Activated CD4-positive, CD25-positive, alpha-beta regulatory T cell treated with anti-CD3 and anti-CD28 coated beads, Interleukin-2, amount 50 U/mL, for 16 hours (primary cell): ENCODE data around the gene PCIF1.
"Not testable (repeated sequence)": the region's sequence is repeated elsewhere in the genome, so short reads cannot be mapped to it uniquely, and the experiment has no call there.

Experiments
- DNase-seq: peaks from one replicate; pipeline ENCODE4 v3.0.0-alpha.2; 2020; ENCODE audit warnings: low read depth, low spot score

Gene PCIF1

GRCh38 chr20:45947110-45947866 is 12.8 kb downstream of the PCIF1 start:
- DNase-seq: no peak

GRCh38 chr20:45948261-45948733 is 13.8 kb downstream of the PCIF1 start:
- no peak for DNase-seq

- DNase-seq: no peak
Measured at GRCh38 chr20:45948742-45949541, 14.5 kb downstream of the PCIF1 start.

DNA sequence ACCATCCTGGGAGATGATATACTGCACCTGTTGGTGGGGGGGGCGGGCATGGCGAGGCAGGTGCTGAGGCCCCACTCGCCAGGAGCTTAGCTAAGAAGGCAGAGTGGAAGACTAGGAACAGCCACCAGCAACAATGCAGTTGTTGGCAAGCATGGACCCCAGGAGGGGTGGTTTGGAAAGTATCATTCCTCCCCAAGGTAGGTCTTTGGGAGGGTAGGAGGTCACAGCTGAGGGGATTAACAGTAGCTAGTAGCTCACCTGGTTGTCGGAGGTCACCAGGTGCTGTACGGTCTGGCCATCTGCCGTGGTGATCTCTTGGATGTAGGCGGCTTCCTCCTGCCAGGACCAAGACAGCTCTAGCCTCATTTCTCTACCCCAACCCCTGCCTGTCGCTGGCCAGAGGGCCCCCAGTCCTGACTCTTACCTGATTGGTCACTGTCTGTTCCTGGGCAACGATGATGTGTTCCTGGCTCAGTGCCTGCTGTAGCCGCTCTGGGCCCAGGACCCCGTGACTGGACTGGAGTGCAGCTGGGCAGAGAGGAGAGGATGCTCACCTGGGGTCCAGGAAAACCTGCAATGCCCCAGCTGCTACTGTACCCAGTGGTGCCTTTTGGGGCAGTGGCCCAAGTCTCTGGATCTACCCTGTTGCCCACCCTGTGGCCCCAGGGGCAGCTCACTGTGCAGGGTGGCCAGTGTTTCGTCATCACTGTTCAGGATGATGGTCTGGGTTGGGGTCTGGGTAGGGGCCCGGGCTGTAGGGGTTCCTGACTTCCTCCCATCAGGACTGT is 15.3 kb downstream of the PCIF1 start:
- DNase-seq: no peak

GRCh38 chr20:45950330-45950646 is 15.8 kb downstream of the PCIF1 start:
- no peak for DNase-seq

DNA sequence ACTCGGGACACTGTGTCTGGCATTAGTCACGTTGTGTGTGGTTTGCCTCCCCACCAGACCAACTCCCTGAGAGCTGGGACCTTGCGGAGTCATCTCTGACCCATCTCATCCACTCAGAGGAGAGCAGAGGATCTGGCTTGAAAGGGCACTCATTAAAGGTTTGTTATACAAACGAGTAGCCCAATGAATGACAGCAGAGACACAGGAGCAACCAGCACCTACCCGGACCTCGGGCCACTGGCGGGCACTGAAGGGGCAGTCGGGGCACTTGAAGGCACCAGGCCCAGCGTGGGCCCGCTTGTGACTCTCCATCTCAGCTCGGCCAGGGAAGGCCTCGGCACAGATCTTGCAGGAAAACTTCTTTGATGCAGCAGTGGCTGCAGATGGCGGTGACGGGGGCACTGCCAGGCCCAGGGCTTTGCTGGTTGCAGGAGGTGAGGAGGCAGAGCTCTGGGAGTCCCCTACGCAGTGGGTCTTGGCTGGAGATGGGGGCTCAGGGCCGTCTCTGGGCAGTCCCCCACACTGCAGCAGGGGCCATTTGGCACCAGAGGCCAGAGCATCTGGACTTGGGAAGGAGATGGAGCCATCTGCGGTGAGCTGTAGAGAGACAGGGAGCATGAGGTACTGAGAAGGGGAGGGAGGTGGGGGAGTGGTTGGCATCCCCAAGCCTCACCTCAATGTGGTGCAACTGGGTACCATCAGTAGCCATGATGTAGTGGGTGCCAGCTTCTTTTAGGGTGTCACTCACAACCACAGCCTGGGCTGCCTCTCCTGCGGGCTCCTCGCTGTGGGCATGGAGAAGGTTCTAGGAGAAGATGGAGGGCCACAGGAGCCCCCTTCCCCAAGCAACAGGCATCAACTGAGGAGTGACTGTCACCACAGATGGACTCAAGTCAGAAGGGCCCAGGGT is 17.7 kb downstream of the PCIF1 start:
- no peak for DNase-seq

DNA sequence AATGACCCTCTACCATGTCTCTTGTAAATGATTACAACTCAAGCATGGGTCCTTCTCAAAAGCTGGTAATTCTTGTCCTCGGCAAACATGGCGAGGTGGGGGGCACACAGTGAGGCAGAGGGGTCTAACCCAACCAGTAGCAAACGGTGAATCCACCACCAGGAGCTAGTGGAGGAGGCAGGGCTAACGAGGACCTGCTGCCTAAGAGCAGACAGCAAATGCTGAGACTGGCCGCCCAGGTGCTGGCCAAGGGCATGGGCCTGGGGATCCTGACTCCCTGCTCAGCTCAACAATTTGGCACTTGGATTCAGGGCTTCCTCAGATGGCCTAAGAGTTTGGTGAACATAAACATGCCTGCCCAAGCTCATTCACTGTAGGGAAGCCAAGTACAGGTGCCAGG is 18.4 kb downstream of the PCIF1 start:
- DNase-seq: no peak

DNA sequence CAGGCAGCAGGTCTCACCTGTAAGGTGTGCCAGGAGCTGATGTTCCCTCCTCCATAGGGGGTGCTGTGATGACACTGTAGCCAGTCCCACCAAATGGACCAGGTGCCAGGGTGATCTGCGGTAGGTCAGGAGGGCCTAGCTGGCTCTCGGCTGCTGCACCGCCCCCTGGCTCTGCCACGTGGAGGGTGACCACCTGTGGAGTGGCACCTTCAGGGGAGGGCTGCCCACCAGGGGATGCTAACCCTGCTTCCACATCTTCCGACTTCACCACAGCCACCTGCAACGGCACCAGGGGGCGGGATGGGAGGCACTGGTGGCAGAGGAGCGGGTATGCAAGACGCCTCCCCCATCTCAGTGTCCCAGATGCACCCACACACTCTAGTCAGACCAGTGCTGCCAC is 19.2 kb downstream of the PCIF1 start:
- no peak for DNase-seq

DNA sequence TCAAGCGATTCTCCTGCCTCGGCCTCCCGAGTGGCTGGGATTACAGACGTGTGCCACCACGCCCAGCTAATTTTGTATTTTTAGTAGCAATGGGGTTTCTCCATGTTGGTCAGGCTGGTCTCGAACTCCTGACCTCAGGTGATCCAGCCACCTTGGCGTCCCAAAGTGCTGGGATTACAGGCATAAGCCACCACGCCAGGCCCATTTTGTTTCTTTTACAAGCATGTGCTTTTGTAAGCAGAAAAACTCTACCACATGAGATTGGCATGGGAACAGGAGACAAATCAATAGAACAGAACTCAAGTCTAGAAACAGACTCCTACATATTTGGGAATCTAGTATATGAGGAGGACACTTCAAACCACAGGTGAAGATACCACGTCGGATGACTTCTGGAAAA is 21.8 kb downstream of the PCIF1 start:
- DNase-seq: not testable (repeated sequence)

DNA sequence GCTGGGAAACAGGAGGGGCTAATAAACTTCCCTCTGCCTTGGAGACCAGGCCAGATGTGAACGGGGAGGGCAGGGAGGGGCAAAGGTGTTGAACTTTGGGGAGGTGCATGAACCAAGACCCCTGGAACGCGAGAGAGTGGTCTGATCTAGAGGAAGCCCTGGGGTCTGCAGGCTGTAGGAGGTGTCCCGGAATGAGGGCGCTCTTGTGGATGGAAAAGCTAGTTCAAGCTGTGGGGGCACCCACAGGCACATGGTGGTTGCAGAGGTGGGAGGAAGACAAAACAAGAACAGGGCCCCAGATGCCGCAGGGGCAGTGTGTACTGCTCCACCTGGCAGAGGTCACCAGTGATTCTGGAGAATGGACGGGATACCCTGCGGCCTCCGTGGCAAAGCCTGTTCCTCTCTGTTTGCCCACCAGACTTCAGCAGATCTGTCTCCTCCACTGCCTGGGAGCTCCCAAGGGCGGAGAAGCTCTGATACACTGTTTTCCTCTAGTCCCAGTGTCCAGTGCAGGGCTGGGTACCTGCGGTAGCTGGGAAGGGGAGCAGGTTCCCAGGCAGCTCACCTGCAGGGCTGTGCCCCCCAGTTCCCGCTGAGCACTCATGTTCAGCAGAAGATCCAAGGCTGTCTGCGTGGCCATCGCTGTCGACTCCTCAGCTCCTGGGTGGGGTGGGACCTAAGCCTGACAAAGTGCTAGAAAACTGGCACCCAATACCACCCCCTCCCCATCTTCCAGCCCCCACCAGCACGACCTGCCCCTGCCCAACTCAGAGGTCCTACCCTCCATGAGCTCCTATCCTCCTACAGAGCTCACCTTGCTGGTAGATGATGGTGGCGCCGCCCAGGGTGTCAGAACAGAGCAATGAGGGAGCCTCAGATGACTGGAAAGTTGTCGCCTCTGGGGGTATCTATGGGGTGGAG is 22.8 kb downstream of the PCIF1 start:
- DNase-seq: no peak

DNA sequence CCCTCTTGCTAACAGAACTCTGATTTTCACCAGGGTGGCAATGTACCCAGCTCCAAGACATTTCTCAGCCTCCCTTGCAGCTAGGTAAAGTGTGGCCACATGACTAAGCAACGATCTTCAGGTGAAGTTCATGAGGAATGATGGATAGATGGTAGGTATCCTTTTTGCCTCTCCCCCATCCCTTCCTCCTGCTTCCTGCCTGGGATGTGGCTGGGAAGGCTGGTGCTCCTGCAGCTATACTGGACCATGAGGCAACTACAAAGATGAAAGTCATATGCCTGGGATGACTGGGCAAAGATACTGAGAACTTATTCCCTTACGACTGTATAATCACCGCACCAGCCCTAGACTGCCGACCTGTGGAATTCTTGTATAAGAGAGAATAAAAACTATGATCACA is 24.1 kb downstream of the PCIF1 start:
- DNase-seq: no peak

DNA sequence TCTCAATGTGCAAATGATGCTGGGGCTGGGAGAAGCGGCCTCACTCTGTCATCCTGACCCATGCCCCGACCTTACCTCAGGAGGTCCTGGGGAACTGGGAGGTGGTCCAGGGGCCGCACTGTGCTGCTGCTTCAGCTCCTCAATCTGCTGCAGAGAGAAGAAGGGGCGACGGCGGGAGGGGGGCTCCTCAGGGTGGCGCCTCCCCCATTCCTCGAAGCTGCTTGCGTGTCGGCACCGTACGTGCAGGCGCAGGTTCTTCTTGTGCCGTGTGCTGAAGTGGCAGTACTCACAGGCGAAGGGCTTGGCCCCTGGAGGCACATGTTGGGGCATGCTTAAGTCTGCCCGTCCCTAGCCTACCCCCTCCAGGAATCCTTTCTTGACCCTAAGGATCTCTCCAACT is 24.6 kb downstream of the PCIF1 start:
- DNase-seq: no peak

DNA sequence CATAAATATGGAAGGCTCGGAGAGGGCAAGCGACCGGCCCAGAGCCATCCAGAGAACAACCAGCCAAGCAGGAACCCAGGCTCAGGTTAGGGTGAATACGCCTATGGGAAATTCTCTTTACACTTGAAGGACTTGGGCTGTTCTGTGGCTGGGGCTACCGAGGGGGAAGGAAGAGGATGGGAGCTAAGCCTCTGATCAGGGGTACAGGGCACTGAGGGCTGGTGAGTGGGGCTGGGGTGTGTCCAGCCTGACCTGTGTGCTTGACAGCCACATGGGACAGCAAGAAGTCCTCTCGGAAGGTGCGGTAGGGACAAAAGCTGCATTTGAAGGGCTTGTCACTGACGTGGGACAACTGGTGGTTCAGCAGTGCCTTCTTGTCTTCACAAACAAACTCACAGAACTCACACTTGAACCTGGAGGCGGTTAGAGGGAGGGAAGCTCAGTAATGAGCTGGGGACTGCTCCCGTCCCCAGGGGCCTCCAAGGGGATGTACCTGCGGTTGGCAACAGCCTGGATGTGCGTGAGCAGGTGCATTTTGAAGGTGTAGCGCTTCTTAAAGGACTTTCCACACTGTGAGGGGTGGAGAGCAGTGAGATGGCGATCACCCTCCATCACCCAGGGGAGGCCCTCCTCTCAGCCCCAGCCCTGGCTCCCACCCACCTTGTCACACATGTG is 25.6 kb downstream of the PCIF1 start:
- no peak for DNase-seq

DNA sequence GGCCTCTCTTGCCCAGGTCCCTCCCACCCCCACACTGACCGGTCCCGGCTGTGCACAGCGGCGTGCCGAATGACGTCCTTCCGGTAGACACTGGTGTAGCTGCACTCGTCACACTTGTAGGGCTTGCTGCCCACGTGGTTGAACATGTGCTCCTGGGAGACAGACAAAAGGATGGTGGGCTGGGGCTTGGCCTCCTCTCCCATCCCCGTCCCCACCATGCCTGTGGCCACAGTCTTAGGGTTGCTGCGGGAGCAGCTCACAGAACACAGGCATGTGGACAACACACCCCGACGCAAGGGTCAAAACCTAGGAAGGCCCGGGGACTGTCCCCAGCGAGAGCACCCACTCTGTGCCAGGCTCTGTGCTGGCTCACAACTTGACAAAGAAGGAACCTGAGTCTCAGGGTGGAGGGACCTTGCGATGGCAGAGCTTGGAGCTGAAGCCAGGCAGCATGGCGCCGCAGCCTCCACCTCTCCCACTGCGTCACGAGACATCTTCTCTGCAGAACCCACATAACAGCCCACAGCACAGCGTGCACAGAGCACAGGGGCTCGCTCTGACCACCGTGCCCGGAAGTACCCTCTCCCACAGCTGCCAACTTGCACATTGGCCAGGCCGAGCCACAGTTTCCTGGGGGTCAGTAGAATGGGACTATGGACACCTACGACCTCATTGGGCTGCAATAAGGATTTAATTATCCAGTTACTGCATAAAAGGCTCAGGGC is 27.7 kb downstream of the PCIF1 start:
- no peak for DNase-seq

DNA sequence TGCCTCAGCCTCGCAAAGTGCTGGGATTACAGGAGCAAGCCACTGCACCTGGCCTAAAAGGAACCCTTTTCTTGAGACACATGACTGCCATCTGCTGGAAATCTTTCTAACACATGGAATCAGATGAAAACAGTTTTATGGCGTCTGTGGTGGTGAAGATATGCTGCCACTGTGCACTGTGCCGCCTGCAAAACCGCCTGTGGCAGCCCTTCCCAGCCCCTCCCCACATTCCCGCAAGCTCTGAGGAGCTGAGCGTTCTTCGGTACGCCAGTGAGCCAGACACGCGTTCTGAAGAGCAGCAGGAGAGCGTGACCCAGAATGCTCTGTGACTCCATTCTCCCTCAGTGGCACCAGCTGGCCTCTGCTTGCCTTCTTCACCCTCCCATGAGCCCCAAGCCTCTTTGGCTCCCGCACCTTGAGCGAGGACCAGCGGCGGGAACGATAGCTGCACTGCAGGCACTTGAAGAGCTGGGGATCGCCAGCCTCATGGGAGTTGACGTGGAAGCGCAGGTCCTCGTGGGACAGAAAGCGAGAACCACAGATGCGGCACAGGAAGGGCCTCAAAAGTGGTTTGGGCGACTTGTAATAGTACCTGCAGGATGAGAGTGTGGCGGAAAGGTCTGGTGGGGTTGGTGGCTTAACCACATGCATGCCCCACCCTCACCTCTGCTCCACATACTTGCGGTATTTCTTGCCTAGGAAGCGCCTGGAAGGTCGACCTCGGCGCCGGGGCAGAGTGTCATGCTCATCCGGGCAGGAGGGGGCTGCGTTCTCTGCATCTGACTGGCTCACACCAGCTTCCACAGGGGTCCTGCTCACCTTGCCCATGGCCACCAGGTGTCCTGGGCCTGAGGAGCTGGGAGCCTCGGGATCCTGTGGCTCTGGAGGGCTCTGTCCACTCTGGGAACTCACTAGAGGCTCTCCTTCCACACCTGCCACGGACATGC is 28.8 kb downstream of the PCIF1 start:
- no peak for DNase-seq

DNA sequence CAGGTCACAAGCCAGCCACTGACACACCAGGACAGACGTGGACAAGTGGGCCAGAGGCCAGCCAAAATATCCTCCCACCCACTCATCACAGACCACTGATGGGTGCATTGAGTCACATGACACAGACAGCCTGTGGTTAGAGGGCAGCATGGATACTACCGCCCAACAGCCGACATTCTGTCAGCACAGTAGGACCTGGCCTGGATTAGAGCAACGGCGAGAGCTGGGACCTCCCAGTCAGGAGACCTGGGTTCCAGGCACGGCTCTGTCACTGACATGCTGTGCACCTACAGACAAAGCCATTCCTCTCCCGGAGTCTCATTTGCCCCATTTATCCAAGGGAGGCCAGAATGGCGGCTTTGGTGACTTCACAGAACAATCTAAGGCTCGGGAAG is 29.5 kb downstream of the PCIF1 start:
- DNase-seq: no peak

GRCh38 chr20:45965169-45966002 is 30.9 kb downstream of the PCIF1 start:
- no peak for DNase-seq
